Muscle of arm (tissue), 12 donors: ENCODE data around the gene UBE2F. TPM values are rescaled to one million over a fixed set of nuclear protein-coding genes. Genes with fewer than 3 reads are reported as not detected.

Experiments used
- DNase-seq: peaks from one replicate; pipeline ENCODE4 v3.0.0-alpha.2; 2013
- polyA plus RNA-seq, 12 donors: library from polyadenylated mRNA; unstranded; fragments of 120-200 nt; gene quantifications; one replicate each; pipeline ENCODE4 v1.2.1, GENCODE V29; 2013; ENCODE audit not compliant: insufficient read length in 12 of 12

Gene UBE2F
- polyA plus RNA-seq, 12 donors: 34.3 to 49.0 (median 40.4) TPM; not detected in 1

GRCh38 chr2:238069877-238070276, 103.1 kb downstream of the UBE2F start:
- no peak for DNase-seq

- no peak for DNase-seq
Observed at GRCh38 chr2:238075397-238075796, 108.6 kb downstream of the UBE2F start.

GRCh38 chr2:238077292-238077691, 110.5 kb downstream of the UBE2F start:
- DNase-seq: no peak

- DNase-seq: no peak
Observed at GRCh38 chr2:238079874-238080327, 113.1 kb downstream of the UBE2F start.

- DNase-seq: no peak
Observed at GRCh38 chr2:238080518-238080917, 113.7 kb downstream of the UBE2F start.

- DNase-seq: no peak
Observed at GRCh38 chr2:238081150-238081549, 114.3 kb downstream of the UBE2F start.

GRCh38 chr2:238081561-238081960, 114.7 kb downstream of the UBE2F start:
- no peak for DNase-seq

GRCh38 chr2:238082151-238082550, 115.3 kb downstream of the UBE2F start:
- no peak for DNase-seq

GRCh38 chr2:238082827-238083226, 116.0 kb downstream of the UBE2F start:
- DNase-seq: no peak

- DNase-seq: no peak
Observed at GRCh38 chr2:238083919-238084318, 117.1 kb downstream of the UBE2F start.

- DNase-seq: no peak
Observed at GRCh38 chr2:238084761-238085160, 117.9 kb downstream of the UBE2F start.

- no peak for DNase-seq
Observed at GRCh38 chr2:238085899-238086298, 119.1 kb downstream of the UBE2F start.

GRCh38 chr2:238087211-238087610, 120.4 kb downstream of the UBE2F start:
- DNase-seq: no peak

GRCh38 chr2:238090887-238091286, 124.1 kb downstream of the UBE2F start:
- DNase-seq: no peak

- no peak for DNase-seq
Observed at GRCh38 chr2:238091436-238092060, 124.7 kb downstream of the UBE2F start.

Other genes with a start within 250 kb of the UBE2F start
- 1 to 10 TPM in 4 of 12 donors, under 1 TPM in 6, not detected in 2; 0.36 to 1.3 (median 0.89) TPM for gene RBM44, start 168.2 kb upstream of the UBE2F start, polyA plus RNA-seq
- 10 to 100 TPM in 11 of 12 donors, not detected in 1; 24.1 to 53.3 (median 33.2) TPM for gene RAMP1, start 107.4 kb upstream of the UBE2F start, polyA plus RNA-seq
- 10 to 100 TPM in 7 of 12 donors, 1 to 10 TPM in 4, not detected in 1; 7.7 to 13.9 (median 10.2) TPM for gene SCLY, start 94.0 kb downstream of the UBE2F start, polyA plus RNA-seq
- 1 to 10 TPM in 9 of 12 donors, under 1 TPM in 1, not detected in 2; 0.24 to 2.4 (median 1.4) TPM for gene ESPNL, start 133.3 kb downstream of the UBE2F start, polyA plus RNA-seq
- gene KLHL30, start 171.7 kb downstream of the UBE2F start, polyA plus RNA-seq: 100 to 1,000 TPM in 1 of 12 donors, 10 to 100 TPM in 9, 1 to 10 TPM in 2; 4.1 to 114 (median 14.2) TPM
- gene ERFE, start 192.0 kb downstream of the UBE2F start, polyA plus RNA-seq: 10 to 100 TPM in 6 of 12 donors, 1 to 10 TPM in 5, not detected in 1; 6.6 to 34.1 (median 11.5) TPM
- 10 to 100 TPM in 11 of 12 donors, not detected in 1; 30.9 to 62.5 (median 36.2) TPM for gene ILKAP, start 236.7 kb downstream of the UBE2F start, polyA plus RNA-seq